AG08396 (cell line): ENCODE results near the gene HAUS6.
A peak's percentile ranks its signal among the peaks of the same experiment; 100 is the strongest.
"Not testable (repeated sequence)": the region's sequence is repeated elsewhere in the genome, so short reads cannot be mapped to it uniquely, and the experiment has no call there.

ENCODE experiments used
- DNase-seq: peaks from one replicate; pipeline ENCODE4 v3.0.0; 2012; ENCODE audit warnings: low spot score, mixed read lengths

Gene HAUS6

DNA sequence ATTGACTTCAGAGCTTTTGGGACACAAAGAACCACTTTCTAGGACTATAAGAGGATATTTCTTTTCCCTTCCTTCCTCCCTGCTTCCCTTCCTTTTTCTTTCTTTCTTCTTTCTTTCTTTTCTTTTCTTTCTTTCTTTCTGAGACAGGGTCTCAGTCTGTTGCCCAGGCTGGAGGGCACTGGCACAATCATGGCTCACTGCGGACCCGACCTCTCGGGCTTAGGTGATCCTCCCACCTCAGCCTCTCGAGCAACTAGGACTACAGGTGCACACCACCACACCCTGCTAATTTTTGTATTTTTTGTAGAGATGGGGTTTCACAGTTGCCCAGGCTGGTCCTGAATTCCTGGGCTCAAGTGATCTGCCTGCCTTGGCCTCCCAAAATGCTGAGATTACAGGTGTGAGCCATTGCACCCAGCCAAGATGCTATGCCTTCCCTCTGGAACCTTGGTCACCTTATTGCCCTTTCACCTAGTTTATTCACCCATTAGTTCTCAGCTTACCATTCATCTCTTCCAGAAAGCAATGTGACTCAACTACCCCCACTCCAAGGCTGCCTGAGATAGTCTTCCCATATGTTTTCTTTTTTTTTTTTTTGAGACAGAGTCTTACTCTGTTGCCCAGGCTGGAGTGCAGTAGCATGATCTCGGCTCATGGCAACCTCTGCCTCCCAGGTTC is 14.5 kb upstream of the HAUS6 start:
- no peak for DNase-seq

DNA sequence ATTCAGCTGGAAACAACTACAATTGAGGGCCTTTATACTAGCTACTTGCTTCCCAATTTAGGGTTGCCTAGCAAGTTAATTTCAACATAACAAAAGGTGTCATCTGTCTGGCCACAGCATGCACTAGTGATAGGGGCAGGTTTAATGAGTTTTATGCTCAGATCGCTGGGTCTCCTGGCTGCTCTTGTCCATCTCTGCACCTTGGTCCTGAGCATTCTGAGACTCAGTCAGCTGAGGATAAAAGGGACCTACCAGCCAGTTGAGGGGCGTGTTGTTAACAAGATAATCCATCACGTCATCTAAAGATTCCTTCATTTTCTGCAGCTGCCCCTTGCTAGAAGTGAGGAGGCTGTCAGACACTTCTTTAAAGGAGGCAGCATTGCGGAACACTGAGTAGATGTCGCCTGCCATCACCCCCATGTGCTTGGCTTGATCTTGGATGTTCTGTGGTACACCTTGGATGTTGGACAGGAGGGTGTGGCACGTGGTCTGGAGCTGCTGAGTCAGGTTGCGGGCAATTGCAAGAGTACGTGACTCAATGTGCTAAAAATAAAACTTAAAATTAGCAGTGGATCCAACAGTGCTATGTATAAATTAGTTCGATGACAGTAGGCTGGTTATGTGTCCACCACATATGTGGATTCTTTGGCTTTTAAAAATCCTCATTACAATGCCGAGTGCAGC is 13.5 kb upstream of the HAUS6 start:
- peak; percentile 41 for DNase-seq

- DNase-seq: no peak
These were observed 12.1 kb upstream of the HAUS6 start for GRCh38 chr9:19114680-19115270.

GRCh38 chr9:19113964-19114679 is 11.4 kb upstream of the HAUS6 start:
- no peak for DNase-seq

DNA sequence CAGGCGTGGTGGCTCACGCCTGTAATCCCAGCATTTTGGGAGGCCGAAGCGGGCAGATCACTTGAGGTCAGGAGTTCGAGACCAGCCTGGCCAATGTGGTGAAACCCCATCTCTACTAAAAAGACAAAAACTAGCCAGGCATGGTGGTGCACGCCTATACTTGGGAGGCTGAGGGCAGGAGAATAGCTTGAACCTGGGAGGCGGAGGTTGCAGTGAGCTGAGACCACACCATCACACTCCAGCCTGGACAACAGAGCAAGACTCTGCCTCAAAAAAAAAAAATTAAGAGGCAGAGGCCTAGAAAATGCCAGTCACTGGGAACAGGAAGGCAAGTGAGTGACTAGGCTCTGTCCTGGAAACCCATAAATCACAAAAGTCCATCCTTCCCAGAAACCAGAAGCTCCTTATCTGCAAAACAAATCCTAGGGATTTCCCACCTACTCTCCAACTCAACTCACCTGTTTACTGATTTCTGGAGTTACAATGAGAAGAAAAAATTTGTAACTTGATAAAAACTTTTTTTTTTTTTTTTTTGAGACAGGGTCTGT is 10.4 kb upstream of the HAUS6 start:
- not testable (repeated sequence) for DNase-seq

- DNase-seq: no peak
These were observed 5.3 kb upstream of the HAUS6 start for GRCh38 chr9:19108038-19108437.

DNA sequence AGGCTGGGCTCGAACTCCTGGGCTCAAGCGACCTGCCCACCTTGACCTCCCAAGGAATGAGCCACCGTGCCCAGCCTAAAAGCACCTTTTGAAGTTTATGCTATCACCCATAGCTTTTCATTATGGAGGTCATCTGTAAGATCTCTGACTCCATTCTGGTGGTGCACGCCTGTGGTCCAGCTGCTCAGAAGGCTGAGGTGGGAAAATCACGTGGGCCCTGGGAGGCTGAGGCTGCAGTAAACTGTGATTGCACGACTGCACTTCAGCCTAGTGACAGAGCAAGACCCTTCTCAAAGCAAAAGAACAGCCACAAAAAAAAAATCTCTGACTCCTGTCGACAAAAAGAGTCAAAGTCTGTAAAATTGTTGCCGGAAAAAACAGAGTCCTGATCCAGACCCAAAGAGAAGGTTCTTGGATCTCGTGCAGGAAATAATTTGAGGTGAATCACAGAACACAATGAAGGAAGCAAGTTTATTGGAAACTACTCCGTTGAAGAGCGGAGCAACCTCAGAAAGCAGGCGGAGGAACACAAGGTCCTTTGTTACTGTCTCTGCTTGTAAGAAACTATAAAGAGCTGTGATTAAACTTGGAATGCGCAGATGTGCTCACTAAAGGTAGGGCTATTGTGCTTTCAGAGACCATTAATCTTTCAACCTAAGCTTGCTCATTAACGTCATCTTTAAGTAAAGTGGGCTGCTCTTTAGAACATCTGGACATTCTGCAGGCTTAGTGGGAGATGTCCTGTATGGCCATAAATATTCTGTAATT is 2.0 kb upstream of the HAUS6 start:
- no peak for DNase-seq

DNA sequence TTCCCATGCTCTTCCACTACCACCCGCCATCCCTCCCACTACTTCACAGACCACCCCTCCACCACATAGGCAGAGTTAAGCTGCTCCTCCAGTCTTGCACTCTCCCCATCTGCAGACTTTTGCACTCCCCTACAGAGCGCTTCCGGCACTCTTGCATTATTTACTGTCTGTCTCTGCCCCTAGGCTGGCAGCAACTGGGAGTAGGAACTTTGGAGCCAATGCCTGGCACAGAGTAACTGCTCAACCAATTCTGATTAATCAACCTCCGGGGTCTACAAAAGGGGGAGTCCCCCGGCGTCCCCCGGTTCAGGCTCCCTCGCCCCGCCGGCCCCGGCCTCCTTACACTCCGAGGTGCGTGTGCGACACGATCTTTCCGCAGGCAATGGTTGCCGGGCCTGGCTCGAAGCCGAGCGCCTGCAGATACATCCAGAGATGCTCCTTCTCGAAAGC is 498 bp downstream of the HAUS6 start:
- peak; percentile 24 for DNase-seq

GRCh38 chr9:19101203-19101602 is 1.5 kb downstream of the HAUS6 start:
- no peak for DNase-seq

GRCh38 chr9:19097431-19097830 is 5.3 kb downstream of the HAUS6 start:
- not testable (repeated sequence) for DNase-seq

- DNase-seq: no peak
These were observed 15.4 kb downstream of the HAUS6 start for GRCh38 chr9:19087106-19088000.

DNA sequence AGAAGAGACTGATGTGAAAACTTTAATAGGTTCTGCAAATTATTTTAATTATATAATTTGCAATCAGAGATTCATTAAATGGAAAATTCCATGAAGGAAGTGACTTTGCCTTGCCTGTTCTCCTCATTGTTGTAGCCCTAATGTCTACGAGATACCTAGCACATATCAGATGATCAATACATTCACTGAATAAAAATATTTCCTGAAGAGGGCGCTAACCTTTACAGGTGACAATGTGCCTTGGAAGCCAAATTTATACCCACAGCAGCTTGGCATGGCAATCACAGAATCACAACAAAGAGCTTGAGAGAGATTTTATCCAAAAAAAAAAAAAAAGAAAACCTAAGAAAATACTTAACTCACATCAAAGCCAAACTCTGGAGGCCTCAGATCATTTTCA is 17.4 kb downstream of the HAUS6 start:
- DNase-seq: peak; percentile 8

DNA sequence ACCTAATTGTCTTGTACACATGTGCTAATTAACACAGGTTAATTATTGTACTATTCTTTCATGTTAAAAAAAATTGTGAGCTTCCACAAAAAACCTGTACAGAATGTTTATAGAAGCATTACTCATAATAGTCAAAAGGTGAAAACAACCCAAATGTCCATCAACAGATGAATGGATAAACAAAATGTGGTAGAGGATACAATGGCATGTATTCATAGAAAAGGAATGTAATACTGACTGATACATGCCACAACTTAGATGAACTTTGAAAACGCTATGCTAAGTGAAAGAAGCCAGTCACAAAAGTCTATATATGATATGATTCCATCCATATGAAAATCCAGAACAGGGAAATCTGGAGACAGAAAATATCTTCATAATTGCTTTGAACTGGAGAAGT is 27.9 kb downstream of the HAUS6 start:
- no peak for DNase-seq

DNA sequence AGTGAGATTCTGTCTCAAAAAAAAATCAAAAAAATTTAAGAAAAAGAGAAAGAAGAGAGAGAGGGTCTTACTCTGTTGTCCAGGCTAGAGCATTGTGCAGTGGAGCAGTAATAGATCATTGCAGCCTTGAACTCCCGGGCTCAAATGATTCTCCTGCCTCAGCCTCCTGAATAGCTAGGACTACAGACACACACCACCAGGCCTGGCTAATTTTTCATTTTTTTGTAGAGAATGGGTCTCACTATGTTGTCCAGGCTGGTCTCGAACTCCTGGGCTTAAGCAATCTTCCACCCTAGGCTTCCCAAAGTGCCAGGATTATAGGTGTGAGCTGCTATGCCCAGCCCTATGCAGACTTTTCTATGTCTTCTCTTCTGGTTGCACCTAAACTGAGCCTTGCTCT is 28.5 kb downstream of the HAUS6 start:
- no peak for DNase-seq

- no peak for DNase-seq
These were observed 45.7 kb downstream of the HAUS6 start for GRCh38 chr9:19057033-19057432.

- DNase-seq: no peak
These were observed 51.8 kb downstream of the HAUS6 start for GRCh38 chr9:19050637-19051591.

- peak; percentile 30 for DNase-seq
These were observed 52.6 kb downstream of the HAUS6 start for GRCh38 chr9:19049917-19050636.
